ENCODE measurements around the gene RSPH4A.

GRCh38 chr6:116666869-116667268, 50.6 kb downstream of the RSPH4A start:
- TF ChIP-seq KDM1A (IDR thresholded peaks at IDR 0.05; ENCODE audit: borderline replicate concordance, low read length) (no peak), CTCF (IDR thresholded peaks at IDR 0.05; ENCODE audit: control extremely low read depth in 1 of 3, insufficient read depth in 1 of 3, low read depth in 1 of 3, low read length in 3 of 3) (no peak)

All from H1 (cell line).